ENCODE measurements around the gene NACC2.

NACC2 gene, protein sequence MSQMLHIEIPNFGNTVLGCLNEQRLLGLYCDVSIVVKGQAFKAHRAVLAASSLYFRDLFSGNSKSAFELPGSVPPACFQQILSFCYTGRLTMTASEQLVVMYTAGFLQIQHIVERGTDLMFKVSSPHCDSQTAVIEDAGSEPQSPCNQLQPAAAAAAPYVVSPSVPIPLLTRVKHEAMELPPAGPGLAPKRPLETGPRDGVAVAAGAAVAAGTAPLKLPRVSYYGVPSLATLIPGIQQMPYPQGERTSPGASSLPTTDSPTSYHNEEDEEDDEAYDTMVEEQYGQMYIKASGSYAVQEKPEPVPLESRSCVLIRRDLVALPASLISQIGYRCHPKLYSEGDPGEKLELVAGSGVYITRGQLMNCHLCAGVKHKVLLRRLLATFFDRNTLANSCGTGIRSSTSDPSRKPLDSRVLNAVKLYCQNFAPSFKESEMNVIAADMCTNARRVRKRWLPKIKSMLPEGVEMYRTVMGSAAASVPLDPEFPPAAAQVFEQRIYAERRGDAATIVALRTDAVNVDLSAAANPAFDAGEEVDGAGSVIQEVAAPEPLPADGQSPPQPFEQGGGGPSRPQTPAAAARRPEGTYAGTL

DNA sequence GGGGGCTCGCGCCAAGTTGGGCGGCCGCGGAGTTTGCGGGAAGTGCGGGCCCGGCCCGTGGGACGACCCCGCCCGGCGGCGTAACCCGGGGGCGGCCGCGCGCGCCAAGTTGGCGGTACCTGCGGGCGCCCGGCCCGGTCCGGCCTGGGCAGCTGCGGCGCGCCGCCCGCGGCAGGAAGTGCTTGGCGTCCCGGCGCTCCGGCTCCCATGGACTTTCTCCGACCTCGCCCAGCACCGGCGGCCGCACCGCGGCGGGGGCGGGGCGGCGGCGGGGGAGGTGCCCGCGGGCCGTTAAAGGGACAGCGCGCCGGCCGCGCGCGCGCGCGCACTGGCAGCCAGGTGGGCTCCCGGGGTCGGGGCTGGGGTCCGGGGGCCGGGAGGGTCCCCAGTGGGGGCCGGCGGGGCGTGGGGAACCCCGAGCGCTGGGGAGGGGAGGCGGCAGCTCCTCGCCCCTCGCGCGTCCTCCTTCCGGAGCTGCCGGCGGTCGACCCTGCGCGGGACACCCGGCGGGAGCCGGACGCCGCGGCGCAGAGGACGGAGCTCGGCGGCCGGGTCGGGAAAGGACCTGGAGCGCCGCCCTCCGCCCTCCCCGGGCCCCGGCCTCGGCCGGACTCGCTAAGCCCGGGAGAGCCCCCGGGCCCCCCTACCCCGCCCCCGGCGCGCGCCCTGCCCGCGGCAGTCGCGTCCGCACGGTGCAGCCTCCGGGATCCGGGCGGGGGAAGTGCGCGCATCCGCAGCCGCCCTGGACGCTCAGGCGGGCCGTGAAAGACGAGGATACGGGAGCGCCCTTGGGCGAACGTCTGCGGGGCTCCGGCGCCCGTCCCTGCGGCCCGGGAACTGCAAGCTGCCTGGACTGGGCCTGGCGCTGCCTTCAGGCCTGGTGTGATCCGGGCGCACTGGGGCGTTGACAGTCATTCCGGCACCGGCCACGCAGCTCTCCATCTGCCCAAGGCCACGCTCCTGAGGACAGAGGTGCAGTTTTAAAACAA is at the start of gene NACC2:
Gene NACC2 (minus strand): TSS at position 220 of the 989 bp plus-strand sequence. CDS start 44,768 bp downstream, outside the sequence.
- H3K27ac ChIP-seq (ENCODE audit: low read length): no peak within 1 kb of the TSS
- H3K4me1 ChIP-seq (ENCODE audit: insufficient read depth, low read length): peaks cover 8% of the 10 kb centered on the region
- H3K9ac ChIP-seq (ENCODE audit: low read depth, low read length): 0 out of 2 replicates have a peak within 1 kb of the TSS, but pooled peaks have one; percentile 27

DNA sequence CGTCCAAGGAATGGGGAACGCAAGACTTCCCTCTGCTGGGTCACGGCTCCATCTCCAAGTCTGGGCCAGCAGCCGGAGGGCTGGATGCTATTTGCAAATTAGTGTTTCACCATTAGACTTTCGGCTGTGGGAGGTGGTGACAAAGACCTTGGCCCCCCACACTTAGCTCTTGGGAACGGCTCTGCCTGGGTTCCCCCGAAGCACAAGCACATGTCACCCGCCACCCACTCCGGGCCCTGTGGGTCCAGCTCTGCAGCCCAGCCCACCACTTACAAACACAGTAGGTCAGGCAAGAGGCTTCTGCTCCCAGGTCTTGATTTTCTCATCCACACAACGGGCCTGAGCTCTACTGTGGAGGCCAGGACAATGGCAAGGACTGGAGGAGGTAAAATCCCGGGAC is 49.4 kb upstream of the NACC2 start:
- peaks cover 6% of the 10 kb centered on the region for H3K27me3 ChIP-seq (ENCODE audit: insufficient read depth, low read length)

More for the DNA sequence above, at the start of gene NACC2:
- Histone ChIP-seq H3K4me3 (ENCODE audit: low read length) (peak within 1 kb of the TSS; percentile 60), H3K27me3 (ENCODE audit: insufficient read depth, low read length) (peaks cover 40% of the 10 kb centered on the region), H3K36me3 (ENCODE audit: insufficient read depth, low read depth, low read length) (no peaks in the 10 kb centered on the region), H3K9me3 (ENCODE audit: insufficient read depth, low read depth, low read length) (no peaks in the 10 kb centered on the region)

DNA sequence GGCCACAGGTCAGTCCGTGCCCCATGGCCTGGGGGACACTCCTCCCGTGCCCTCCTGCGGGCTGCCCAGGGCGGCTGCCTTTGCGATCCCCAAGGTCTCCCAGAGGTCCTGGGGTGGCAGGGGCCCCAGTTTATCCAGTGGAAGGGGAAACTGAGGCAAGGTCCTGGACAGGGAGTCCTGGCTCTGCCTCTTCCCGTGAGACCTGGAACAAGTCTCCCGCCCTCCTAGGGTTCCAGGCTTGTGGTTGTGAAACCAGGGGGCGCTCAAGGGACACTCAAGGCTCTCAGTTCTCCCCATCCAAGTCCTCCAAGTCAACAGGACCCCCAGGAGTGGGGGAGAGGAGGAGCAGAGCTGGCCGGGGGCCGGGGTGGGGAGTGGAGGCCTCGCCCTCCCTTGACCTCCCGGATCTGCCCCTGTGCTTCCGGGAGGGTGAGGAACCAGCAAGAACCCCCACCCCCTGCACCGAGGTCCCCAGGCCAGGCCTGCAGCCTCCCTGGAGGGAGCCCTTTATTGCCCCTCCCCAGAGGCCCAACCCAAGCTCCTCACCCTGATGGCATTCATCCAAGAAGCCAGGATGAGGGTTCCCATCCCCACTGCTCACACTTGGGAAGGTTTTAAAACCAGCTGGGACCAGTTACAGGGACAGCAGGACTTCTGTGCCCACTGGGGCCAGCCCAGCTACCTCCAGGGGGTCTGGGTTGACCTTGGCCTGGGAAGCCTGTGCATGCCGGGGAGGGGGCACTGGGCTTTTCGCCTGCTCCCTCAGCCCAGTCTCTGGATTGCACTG is 48.3 kb upstream of the NACC2 start:
- Histone ChIP-seq H3K9me3 (ENCODE audit: insufficient read depth, low read depth, low read length) (no peaks in the 10 kb centered on the region), H3K27ac (ENCODE audit: low read length) (no peak overlapping the region), H3K4me3 (ENCODE audit: low read length) (no peak overlapping the region), H3K36me3 (ENCODE audit: insufficient read depth, low read depth, low read length) (no peaks in the 10 kb centered on the region), H3K4me1 (ENCODE audit: insufficient read depth, low read length) (peaks cover 2% of the 10 kb centered on the region; the same call in 1 of the 2 replicates), H3K27me3 (ENCODE audit: insufficient read depth, low read length) (peaks cover 4% of the 10 kb centered on the region; the same call in 1 of the 2 replicates), H3K9ac (ENCODE audit: low read depth, low read length) (no peak overlapping the region)

More for the DNA sequence above, 49.4 kb upstream of the NACC2 start:
- H3K4me1 ChIP-seq (ENCODE audit: insufficient read depth, low read length): peaks cover 2% of the 10 kb centered on the region; the same call in 1 of the 2 replicates
- no peak overlapping the region for H3K4me3 ChIP-seq (ENCODE audit: low read length)
- no peaks in the 10 kb centered on the region for H3K9me3 ChIP-seq (ENCODE audit: insufficient read depth, low read depth, low read length)
- no peak overlapping the region for H3K27ac ChIP-seq (ENCODE audit: low read length)
- no peak overlapping the region for H3K9ac ChIP-seq (ENCODE audit: low read depth, low read length)
- no peaks in the 10 kb centered on the region for H3K36me3 ChIP-seq (ENCODE audit: insufficient read depth, low read depth, low read length)

DNA sequence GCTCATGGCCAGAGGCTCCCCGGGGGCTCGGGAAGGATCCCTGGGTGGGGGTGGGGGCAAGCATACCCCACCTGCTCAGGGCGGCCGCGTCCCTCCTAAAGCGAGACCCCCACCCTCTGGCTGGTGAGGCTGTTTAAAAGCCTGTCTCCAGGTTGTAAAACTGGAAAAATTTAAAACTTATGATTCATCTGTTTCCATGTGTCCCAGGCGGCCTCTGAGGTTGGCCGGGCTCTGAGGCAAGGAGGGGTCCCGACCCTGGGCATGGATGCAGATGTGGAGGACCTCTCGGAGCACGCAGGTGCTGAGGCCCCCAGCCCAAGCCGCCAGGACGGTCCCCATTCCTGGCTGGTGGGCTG is 47.7 kb upstream of the NACC2 start:
- no peak overlapping the region for H3K9ac ChIP-seq (ENCODE audit: low read depth, low read length)
- H3K27me3 ChIP-seq (ENCODE audit: insufficient read depth, low read length): peaks cover 4% of the 10 kb centered on the region; the same call in 1 of the 2 replicates
- no peaks in the 10 kb centered on the region for H3K9me3 ChIP-seq (ENCODE audit: insufficient read depth, low read depth, low read length)
- no peaks in the 10 kb centered on the region for H3K36me3 ChIP-seq (ENCODE audit: insufficient read depth, low read depth, low read length)
- H3K4me3 ChIP-seq (ENCODE audit: low read length): no peak overlapping the region
- peaks cover 2% of the 10 kb centered on the region; the same call in 1 of the 2 replicates for H3K4me1 ChIP-seq (ENCODE audit: insufficient read depth, low read length)
- no peak overlapping the region for H3K27ac ChIP-seq (ENCODE audit: low read length)

DNA sequence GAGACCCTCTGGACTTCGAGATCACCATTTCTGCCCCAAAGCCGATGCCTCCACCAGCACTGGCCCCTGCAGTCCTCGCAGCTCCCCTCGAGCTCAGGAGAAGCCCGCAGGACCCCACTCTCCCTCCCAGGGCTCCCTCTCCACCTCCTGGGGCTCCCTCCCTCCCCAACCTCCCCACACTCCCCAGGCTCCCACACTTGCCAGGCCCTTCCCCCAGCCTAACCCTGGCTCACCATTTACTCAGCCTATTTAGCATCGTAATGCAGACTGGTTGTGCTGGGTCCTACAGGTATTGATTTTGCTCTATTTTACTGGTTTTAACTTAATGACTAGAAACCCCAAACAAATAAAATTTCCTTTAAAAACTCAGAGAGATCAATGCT is 47.3 kb upstream of the NACC2 start:
- H3K9ac ChIP-seq (ENCODE audit: low read depth, low read length): no peak overlapping the region
- no peaks in the 10 kb centered on the region for H3K36me3 ChIP-seq (ENCODE audit: insufficient read depth, low read depth, low read length)
- H3K27me3 ChIP-seq (ENCODE audit: insufficient read depth, low read length): peaks cover 4% of the 10 kb centered on the region; the same call in 1 of the 2 replicates

DNA sequence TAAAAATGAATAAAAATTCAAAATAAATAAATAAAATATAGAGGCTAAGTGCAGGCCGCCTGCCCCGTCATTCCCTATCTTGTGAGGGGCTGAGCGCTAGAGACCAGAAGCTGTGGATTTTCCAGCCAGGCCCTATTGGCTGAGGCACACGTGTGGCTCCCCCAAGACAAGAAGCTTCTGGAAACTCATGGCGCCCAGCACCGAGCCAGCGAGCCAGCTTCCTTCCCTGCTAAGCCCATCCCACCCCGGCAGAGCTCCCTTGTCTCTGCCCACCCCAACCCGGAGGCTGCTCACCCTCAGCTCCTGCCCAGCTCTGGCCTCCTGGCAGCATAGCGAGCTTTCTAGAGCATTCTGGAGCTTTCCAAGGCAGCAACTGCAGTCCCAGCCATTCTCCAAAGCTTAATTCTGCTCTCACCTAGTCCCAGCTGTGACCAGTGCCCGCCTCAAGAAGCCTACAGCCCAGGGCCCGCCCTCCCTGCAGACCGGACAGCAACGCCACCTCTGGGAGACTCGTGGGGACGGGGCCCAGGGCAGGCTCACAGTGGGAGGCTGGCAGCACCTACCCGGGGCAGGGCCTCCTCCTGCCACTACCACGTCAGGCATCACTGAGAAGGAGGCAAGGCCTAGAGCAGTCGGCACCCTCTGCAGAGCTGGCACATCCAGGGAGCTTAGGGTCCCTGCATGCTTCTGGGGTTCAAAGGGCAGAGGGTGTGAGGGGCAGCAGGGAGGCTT is 46.8 kb upstream of the NACC2 start:
- Histone ChIP-seq H3K36me3 (ENCODE audit: insufficient read depth, low read depth, low read length) (no peaks in the 10 kb centered on the region), H3K9ac (ENCODE audit: low read depth, low read length) (no peak overlapping the region), H3K4me3 (ENCODE audit: low read length) (no peak overlapping the region), H3K27me3 (ENCODE audit: insufficient read depth, low read length) (peaks cover 4% of the 10 kb centered on the region; the same call in 1 of the 2 replicates), H3K9me3 (ENCODE audit: insufficient read depth, low read depth, low read length) (no peaks in the 10 kb centered on the region), H3K27ac (ENCODE audit: low read length) (no peak overlapping the region), H3K4me1 (ENCODE audit: insufficient read depth, low read length) (peaks cover 2% of the 10 kb centered on the region; the same call in 1 of the 2 replicates)

More for the DNA sequence above, 47.3 kb upstream of the NACC2 start:
- H3K4me3 ChIP-seq (ENCODE audit: low read length): no peak overlapping the region
- no peak overlapping the region for H3K27ac ChIP-seq (ENCODE audit: low read length)
- peaks cover 2% of the 10 kb centered on the region; the same call in 1 of the 2 replicates for H3K4me1 ChIP-seq (ENCODE audit: insufficient read depth, low read length)
- H3K9me3 ChIP-seq (ENCODE audit: insufficient read depth, low read depth, low read length): no peaks in the 10 kb centered on the region

DNA sequence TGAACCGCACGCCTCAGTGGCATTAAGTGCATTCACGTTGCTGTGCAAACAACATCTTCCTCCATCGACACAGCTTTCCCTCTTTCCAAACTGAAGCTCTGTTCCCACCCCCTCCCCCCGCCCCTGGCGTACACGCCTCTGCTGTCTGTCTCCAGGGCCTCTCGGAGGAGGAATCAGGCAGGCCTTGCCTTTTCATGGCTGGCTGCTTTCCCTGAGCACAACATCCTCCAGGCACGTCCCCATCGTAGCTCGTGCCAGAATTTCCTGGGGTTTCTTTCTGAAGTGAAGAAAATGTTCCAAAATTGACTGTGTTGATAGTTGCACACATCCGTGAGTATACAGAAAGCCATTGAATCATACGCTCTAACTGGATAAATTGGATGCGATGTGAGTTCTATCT is 45.9 kb upstream of the NACC2 start:
- Histone ChIP-seq H3K27ac (ENCODE audit: low read length) (no peak overlapping the region), H3K27me3 (ENCODE audit: insufficient read depth, low read length) (no peaks in the 10 kb centered on the region), H3K4me1 (ENCODE audit: insufficient read depth, low read length) (peaks cover 2% of the 10 kb centered on the region; the same call in 1 of the 2 replicates), H3K4me3 (ENCODE audit: low read length) (no peak overlapping the region), H3K9me3 (ENCODE audit: insufficient read depth, low read depth, low read length) (no peaks in the 10 kb centered on the region), H3K9ac (ENCODE audit: low read depth, low read length) (no peak overlapping the region), H3K36me3 (ENCODE audit: insufficient read depth, low read depth, low read length) (no peaks in the 10 kb centered on the region)

DNA sequence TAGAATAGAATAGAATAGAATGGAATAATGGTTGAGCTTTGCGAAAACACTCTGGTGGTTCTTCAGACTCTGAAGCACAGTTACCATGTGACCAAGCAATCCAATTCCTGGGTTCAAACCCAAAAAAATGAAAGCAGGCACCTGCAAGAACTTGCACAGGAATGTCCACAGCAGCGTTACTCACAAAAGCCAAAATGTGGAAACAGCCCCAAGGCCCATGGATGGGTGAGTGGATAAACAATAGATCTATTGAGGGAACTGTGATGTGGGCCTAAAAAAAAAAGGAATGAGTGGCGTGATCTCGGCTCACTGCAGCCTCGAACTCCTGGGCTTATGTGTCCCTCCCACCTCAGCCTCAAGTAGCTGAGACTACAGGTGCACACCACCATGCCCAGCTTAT is 45.0 kb upstream of the NACC2 start:
- peaks cover 6% of the 10 kb centered on the region for H3K27me3 ChIP-seq (ENCODE audit: insufficient read depth, low read length)
- no peaks in the 10 kb centered on the region for H3K36me3 ChIP-seq (ENCODE audit: insufficient read depth, low read depth, low read length)
- no peaks in the 10 kb centered on the region for H3K9me3 ChIP-seq (ENCODE audit: insufficient read depth, low read depth, low read length)
- H3K27ac ChIP-seq (ENCODE audit: low read length): no peak overlapping the region
- no peak overlapping the region for H3K9ac ChIP-seq (ENCODE audit: low read depth, low read length)
- no peak overlapping the region for H3K4me3 ChIP-seq (ENCODE audit: low read length)
- peaks cover 2% of the 10 kb centered on the region; the same call in 1 of the 2 replicates for H3K4me1 ChIP-seq (ENCODE audit: insufficient read depth, low read length)

DNA sequence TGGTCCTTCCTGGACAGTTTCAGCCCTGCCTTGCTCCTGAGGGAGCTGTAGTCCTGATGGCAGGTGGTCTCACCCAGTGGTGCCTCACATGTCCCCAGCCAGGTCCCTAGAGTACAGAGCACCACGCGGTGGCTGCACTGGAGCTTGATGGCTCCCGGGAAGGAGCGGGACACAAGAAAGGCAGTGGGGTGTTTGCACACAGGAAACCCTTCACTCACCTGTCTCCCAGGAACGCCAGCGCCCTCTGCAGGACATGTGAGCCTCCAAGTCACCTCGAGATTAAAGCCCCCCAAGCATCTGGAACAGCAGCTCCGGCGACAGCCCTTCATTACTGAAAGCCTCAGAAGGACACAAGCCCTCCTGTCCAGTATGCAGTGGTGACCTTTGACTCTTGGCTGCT is 43.5 kb upstream of the NACC2 start:
- H3K4me3 ChIP-seq (ENCODE audit: low read length): no peak overlapping the region
- peaks cover 2% of the 10 kb centered on the region; the same call in 1 of the 2 replicates for H3K4me1 ChIP-seq (ENCODE audit: insufficient read depth, low read length)
- no peak overlapping the region for H3K27ac ChIP-seq (ENCODE audit: low read length)
- H3K36me3 ChIP-seq (ENCODE audit: insufficient read depth, low read depth, low read length): no peaks in the 10 kb centered on the region
- H3K9me3 ChIP-seq (ENCODE audit: insufficient read depth, low read depth, low read length): no peaks in the 10 kb centered on the region
- H3K9ac ChIP-seq (ENCODE audit: low read depth, low read length): no peak overlapping the region
- peaks cover 18% of the 10 kb centered on the region for H3K27me3 ChIP-seq (ENCODE audit: insufficient read depth, low read length)
